HepG2 (cell line): ENCODE measurements around the gene ULBP2. TPM values are rescaled to one million over a fixed set of nuclear protein-coding genes. Genes with fewer than 3 reads are reported as not detected.

Experiments used
- FOSL2 ChIP-seq: sonication (generic); formaldehyde crosslinking; IDR thresholded peaks from 2 replicates; pipeline ENCODE4 v1.4.0; 2020; ENCODE audit warnings: missing genetic modification reagents
- JARID2 ChIP-seq: sonication (generic); formaldehyde crosslinking; IDR thresholded peaks from 2 replicates; pipeline ENCODE4 v1.8.1; 2023; ENCODE audit warnings: missing genetic modification reagents, inconsistent platforms; ENCODE audit not compliant: insufficient replicate concordance
- KLF11 ChIP-seq: IDR thresholded peaks from 2 replicates; pipeline ENCODE4 v1.6.1; 2016; ENCODE audit warnings: missing compliant biosample characterization
- MBNL3 ChIP-seq: fragments of 250-450 bp; sonication (Bioruptor Pico); conservative IDR thresholded peaks from 2 replicates; pipeline ENCODE4 v1.8.0; 2022; ENCODE audit warnings: mild to moderate bottlenecking, inconsistent platforms
- MTF1 ChIP-seq: sonication (generic); formaldehyde crosslinking; IDR thresholded peaks from 2 replicates; pipeline ENCODE4 v1.5.0; 2020; ENCODE audit warnings: missing genetic modification reagents
- NR2F1 ChIP-seq, 2 experiments: fragments of 450-650 bp in 1 of 2; formaldehyde crosslinking in 1 of 2; IDR thresholded peaks; 2 replicates each; pipeline versions ENCODE4 v1.5.0 to v1.6.1; 2016 to 2020; ENCODE audit warnings: mild to moderate bottlenecking in 1 of 2, missing compliant biosample characterization in 1 of 2, missing genetic modification reagents in 1 of 2, moderate library complexity in 1 of 2
- NR2F2 ChIP-seq: IDR thresholded peaks from 2 replicates; pipeline ENCODE4 v1.6.1; 2012; ENCODE audit warnings: low read depth, inconsistent platforms, borderline replicate concordance
- SMAD1 ChIP-seq: sonication (generic); formaldehyde crosslinking; IDR thresholded peaks from 2 replicates; pipeline ENCODE4 v1.4.0; 2020; ENCODE audit warnings: missing genetic modification reagents, low read depth, mild to moderate bottlenecking, borderline replicate concordance
- SMC3 ChIP-seq: IDR thresholded peaks from 2 replicates; pipeline ENCODE4 v1.6.1; 2011; ENCODE audit warnings: low read length, improper control_type of control experiment
- ZBTB8A ChIP-seq: sonication (generic); formaldehyde crosslinking; IDR thresholded peaks from 2 replicates; pipeline ENCODE4 v1.4.0; 2020; ENCODE audit warnings: mild to moderate bottlenecking, low read depth, missing genetic modification reagents, borderline replicate concordance
- ZFY ChIP-seq: sonication (generic); formaldehyde crosslinking; IDR thresholded peaks from 2 replicates; pipeline ENCODE4 v1.4.0; 2020; ENCODE audit warnings: missing genetic modification reagents
- ZNF572 ChIP-seq: sonication (generic); formaldehyde crosslinking; IDR thresholded peaks from 2 replicates; pipeline ENCODE4 v1.5.1; 2020; ENCODE audit warnings: mild to moderate bottlenecking, missing genetic modification reagents
- ZNF607 ChIP-seq: sonication (generic); formaldehyde crosslinking; IDR thresholded peaks from 2 replicates; pipeline ENCODE4 v1.5.1; 2020; ENCODE audit warnings: missing genetic modification reagents, mild to moderate bottlenecking, borderline replicate concordance
- ZNF672 ChIP-seq: sonication (generic); formaldehyde crosslinking; IDR thresholded peaks from 2 replicates; pipeline ENCODE4 v1.8.1; 2022; ENCODE audit warnings: missing genetic modification reagents
- polyA plus RNA-seq, 8 experiments: library from polyadenylated mRNA; depleted of rRNA in 3 of 8; stranded (reverse) in 7 of 8; unstranded in 1 of 8; fragments of >200 nt; fragmentation: Illumina TruSeq in 4 of 8; extraction: Trizol in 4 of 8; gene quantifications; 2 replicates each; pipeline versions ENCODE4 v1.2.1 to v1.2.3, GENCODE V29; 2011 to 2016; ENCODE audit warnings: low read depth in 4 of 8, missing spikeins in 1 of 8, mixed read lengths in 1 of 8; ENCODE audit not compliant: insufficient read depth in 1 of 8
- total RNA-seq, 5 experiments: library from RNA; depleted of rRNA; stranded (reverse); fragments of >200 nt; fragmentation: Illumina TruSeq; extraction: Trizol; gene quantifications; 2 replicates each; pipeline ENCODE4 v1.2.3, GENCODE V29; 2016; ENCODE audit warnings: low read depth in 1 of 5
- TF ChIP-seq, protein P1 (sequence below): sonication (generic); formaldehyde crosslinking; IDR thresholded peaks from 2 replicates; pipeline ENCODE4 v1.4.0; 2020; ENCODE audit warnings: missing genetic modification reagents
- TF ChIP-seq, protein P2 (sequence below): sonication (generic); formaldehyde crosslinking; IDR thresholded peaks from 2 replicates; pipeline ENCODE4 v1.5.0; 2020; ENCODE audit warnings: mild to moderate bottlenecking, missing genetic modification reagents
- TF ChIP-seq, protein P3 (sequence below): sonication (generic); formaldehyde crosslinking; IDR thresholded peaks from 2 replicates; pipeline ENCODE4 v1.8.0; 2023; ENCODE audit warnings: mild to moderate bottlenecking, missing genetic modification reagents
- TF ChIP-seq, protein P4 (sequence below): sonication (generic); formaldehyde crosslinking; IDR thresholded peaks from 2 replicates; pipeline ENCODE4 v1.5.0; 2020; ENCODE audit warnings: mild to moderate bottlenecking, missing genetic modification reagents, moderate library complexity
- TF ChIP-seq, protein P5 (sequence below): sonication (generic); formaldehyde crosslinking; IDR thresholded peaks from 2 replicates; pipeline ENCODE4 v1.5.0; 2020; ENCODE audit warnings: mild to moderate bottlenecking, missing genetic modification reagents

The ULBP2 gene
- total and polyA plus RNA-seq, 2 of the 13 experiments (the other 11 are each of a cell fraction or from before 2014, with no cell fraction given): not detected

DNA sequence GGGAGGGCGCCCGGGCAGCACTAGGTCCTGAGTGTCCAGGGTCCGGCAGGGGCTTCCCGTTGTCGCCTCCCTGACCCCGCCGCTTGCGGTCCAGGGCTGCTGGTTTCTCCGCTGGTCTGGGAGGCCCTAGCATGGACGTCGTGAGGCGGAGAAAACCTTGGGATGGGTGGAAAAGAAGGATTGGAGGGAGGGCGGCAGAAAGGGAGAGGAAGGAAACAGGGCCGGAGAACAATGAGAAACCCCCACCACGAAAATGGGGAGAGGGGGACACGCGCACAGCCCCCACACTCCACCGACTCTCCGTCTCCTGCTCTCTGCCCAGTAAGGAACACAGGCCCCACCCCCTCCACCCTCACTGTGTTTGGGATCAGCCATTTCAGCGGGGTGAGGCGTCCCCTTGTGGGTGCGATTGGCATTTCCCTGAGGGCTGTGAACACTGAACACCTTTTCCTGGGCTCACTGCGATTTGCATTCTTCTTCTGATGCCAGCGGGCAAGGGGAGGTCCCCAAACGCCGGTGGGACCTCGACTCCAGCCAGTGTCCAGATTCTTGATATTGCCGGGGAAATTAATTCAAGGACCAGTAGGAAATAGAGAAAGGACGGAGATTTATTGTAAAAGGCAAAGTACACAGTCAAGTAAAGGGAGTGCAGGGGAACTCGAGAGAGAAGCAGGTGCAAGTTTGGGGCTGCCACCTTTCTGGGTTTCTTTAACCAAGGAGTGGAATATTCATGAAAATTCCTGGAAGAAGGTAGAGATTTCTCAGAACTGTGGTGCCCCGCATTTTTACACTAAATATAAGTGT, 15.6 kb upstream of the ULBP2 start (continued):
- TF ChIP-seq JARID2 (no peak), ZBTB8A (CRISPR knock-in tag) (no peak), ZFY (CRISPR knock-in tag) (peak; percentile 56; the same call in 1 of the 2 replicates), MTF1 (CRISPR knock-in tag) (no peak), KLF11 (CRISPR knock-in tag) (0 out of 2 replicates have a peak, but pooled peaks have one; percentile 34), SMC3 (peak; percentile 97), NR2F2 (0 out of 2 replicates have a peak, but pooled peaks have one; percentile 22), SMAD1 (CRISPR knock-in tag) (peak; percentile 51; the same call in 1 of the 2 replicates), NR2F1 (CRISPR knock-in tag; IDR thresholded peaks at IDR 0.05) (no peak), FOSL2 (CRISPR knock-in tag) (peak; percentile 43; the same call in 1 of the 2 replicates), ZNF572 (CRISPR knock-in tag) (peak; percentile 40; the same call in 1 of the 2 replicates), ZNF672 (CRISPR knock-in tag) (no peak), ZNF607 (CRISPR knock-in tag) (no peak), MBNL3 (CRISPR knock-in tag) (no peak)
- TF ChIP-seq, protein P1, sequence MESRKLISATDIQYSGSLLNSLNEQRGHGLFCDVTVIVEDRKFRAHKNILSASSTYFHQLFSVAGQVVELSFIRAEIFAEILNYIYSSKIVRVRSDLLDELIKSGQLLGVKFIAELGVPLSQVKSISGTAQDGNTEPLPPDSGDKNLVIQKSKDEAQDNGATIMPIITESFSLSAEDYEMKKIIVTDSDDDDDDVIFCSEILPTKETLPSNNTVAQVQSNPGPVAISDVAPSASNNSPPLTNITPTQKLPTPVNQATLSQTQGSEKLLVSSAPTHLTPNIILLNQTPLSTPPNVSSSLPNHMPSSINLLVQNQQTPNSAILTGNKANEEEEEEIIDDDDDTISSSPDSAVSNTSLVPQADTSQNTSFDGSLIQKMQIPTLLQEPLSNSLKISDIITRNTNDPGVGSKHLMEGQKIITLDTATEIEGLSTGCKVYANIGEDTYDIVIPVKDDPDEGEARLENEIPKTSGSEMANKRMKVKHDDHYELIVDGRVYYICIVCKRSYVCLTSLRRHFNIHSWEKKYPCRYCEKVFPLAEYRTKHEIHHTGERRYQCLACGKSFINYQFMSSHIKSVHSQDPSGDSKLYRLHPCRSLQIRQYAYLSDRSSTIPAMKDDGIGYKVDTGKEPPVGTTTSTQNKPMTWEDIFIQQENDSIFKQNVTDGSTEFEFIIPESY (CRISPR knock-in tag): no peak
- TF ChIP-seq, protein P2, sequence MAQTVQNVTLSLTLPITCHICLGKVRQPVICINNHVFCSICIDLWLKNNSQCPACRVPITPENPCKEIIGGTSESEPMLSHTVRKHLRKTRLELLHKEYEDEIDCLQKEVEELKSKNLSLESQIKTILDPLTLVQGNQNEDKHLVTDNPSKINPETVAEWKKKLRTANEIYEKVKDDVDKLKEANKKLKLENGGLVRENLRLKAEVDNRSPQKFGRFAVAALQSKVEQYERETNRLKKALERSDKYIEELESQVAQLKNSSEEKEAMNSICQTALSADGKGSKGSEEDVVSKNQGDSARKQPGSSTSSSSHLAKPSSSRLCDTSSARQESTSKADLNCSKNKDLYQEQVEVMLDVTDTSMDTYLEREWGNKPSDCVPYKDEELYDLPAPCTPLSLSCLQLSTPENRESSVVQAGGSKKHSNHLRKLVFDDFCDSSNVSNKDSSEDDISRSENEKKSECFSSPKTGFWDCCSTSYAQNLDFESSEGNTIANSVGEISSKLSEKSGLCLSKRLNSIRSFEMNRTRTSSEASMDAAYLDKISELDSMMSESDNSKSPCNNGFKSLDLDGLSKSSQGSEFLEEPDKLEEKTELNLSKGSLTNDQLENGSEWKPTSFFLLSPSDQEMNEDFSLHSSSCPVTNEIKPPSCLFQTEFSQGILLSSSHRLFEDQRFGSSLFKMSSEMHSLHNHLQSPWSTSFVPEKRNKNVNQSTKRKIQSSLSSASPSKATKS (CRISPR knock-in tag): no peak
- TF ChIP-seq, protein P3, sequence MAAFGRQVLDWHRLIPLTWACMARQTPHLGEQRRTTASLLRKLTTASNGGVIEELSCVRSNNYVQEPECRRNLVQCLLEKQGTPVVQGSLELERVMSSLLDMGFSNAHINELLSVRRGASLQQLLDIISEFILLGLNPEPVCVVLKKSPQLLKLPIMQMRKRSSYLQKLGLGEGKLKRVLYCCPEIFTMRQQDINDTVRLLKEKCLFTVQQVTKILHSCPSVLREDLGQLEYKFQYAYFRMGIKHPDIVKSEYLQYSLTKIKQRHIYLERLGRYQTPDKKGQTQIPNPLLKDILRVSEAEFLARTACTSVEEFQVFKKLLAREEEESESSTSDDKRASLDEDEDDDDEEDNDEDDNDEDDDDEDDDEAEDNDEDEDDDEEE (CRISPR knock-in tag): no peak
- TF ChIP-seq, protein P4, sequence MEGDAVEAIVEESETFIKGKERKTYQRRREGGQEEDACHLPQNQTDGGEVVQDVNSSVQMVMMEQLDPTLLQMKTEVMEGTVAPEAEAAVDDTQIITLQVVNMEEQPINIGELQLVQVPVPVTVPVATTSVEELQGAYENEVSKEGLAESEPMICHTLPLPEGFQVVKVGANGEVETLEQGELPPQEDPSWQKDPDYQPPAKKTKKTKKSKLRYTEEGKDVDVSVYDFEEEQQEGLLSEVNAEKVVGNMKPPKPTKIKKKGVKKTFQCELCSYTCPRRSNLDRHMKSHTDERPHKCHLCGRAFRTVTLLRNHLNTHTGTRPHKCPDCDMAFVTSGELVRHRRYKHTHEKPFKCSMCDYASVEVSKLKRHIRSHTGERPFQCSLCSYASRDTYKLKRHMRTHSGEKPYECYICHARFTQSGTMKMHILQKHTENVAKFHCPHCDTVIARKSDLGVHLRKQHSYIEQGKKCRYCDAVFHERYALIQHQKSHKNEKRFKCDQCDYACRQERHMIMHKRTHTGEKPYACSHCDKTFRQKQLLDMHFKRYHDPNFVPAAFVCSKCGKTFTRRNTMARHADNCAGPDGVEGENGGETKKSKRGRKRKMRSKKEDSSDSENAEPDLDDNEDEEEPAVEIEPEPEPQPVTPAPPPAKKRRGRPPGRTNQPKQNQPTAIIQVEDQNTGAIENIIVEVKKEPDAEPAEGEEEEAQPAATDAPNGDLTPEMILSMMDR (CRISPR knock-in tag): peak; percentile 99
- TF ChIP-seq, protein P5, sequence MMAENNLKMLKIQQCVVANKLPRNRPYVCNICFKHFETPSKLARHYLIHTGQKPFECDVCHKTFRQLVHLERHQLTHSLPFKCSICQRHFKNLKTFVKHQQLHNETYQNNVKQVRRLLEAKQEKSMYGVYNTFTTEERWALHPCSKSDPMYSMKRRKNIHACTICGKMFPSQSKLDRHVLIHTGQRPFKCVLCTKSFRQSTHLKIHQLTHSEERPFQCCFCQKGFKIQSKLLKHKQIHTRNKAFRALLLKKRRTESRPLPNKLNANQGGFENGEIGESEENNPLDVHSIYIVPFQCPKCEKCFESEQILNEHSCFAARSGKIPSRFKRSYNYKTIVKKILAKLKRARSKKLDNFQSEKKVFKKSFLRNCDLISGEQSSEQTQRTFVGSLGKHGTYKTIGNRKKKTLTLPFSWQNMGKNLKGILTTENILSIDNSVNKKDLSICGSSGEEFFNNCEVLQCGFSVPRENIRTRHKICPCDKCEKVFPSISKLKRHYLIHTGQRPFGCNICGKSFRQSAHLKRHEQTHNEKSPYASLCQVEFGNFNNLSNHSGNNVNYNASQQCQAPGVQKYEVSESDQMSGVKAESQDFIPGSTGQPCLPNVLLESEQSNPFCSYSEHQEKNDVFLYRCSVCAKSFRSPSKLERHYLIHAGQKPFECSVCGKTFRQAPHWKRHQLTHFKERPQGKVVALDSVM: no peak
